Activated naive CD4-positive, alpha-beta T cell treated with anti-CD3 and anti-CD28 coated beads, Interleukin-2, amount 10 ng/mL, durations not matched to agents 7 days and 5 days (primary cell): ENCODE results near the gene MALSU1.

Source experiments
- CTCF ChIA-PET: fragments of 350-600 bp; sonication (Branson Sonifier 250); formaldehyde crosslinking; loops from one replicate; lab custom pipeline; 2021; ENCODE audit warnings: antibody characterized with exemption; lab: Charles Lee
- DNase-seq: peaks from one replicate; pipeline ENCODE4 v3.0.0-alpha.2; 2020
- H3K27ac Mint-ChIP-seq: one replicate; pipeline ENCODE4 v1.8.0; 2021; ENCODE audit warnings: mild to moderate bottlenecking, moderate library complexity, mixed read lengths
- H3K27me3 Mint-ChIP-seq: one replicate; pipeline ENCODE4 v1.8.0; 2021; ENCODE audit warnings: mild to moderate bottlenecking, mixed read lengths
- H3K36me3 Mint-ChIP-seq: one replicate; pipeline ENCODE4 v1.8.0; 2021; ENCODE audit warnings: mixed read lengths
- H3K4me1 Mint-ChIP-seq: one replicate; pipeline ENCODE4 v1.8.0; 2021; ENCODE audit warnings: mixed read lengths
- H3K4me3 Mint-ChIP-seq: one replicate; pipeline ENCODE4 v1.8.0; 2021; ENCODE audit warnings: mild to moderate bottlenecking, moderate library complexity, mixed read lengths
- H3K9me3 Mint-ChIP-seq: one replicate; pipeline ENCODE4 v1.8.0; 2021; ENCODE audit warnings: mixed read lengths

The MALSU1 gene

DNA sequence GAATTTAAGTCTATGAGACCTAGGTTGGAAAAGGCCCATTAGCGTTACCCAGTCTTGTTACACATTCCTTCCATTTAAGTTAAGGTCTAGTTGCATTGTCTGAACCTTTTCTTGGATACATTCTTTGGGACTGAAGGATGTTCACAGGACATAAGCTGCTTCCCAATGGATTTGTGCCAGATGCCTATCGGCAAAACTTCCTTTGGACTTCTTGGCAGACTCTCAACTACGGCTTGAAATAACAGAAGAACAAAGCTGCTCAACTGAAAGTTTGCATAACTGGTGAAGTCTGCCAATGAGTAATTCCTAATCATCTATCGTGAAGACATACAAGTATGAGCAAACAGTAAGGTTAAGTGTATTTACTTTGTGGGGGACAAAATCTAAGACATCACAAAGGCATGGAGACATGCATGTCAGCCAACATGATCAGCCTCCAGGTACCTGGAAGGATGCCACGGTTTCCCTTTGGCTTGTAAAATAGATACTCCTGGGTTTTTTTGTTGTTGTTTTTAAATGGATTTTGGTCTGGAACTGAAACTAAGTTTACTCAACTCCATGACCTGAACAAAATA is 35.4 kb downstream of the MALSU1 start:
- Mint-ChIP-seq H3K4me3 (no peak overlapping the region), H3K27me3 (peaks cover 40% of the 10 kb centered on the region), H3K4me1 (no peaks in the 10 kb centered on the region), H3K36me3 (no peaks in the 10 kb centered on the region), H3K9me3 (no peaks in the 10 kb centered on the region), H3K27ac (no peak overlapping the region)
- CTCF ChIA-PET: no interaction called here
- DNase-seq: no peak

DNA sequence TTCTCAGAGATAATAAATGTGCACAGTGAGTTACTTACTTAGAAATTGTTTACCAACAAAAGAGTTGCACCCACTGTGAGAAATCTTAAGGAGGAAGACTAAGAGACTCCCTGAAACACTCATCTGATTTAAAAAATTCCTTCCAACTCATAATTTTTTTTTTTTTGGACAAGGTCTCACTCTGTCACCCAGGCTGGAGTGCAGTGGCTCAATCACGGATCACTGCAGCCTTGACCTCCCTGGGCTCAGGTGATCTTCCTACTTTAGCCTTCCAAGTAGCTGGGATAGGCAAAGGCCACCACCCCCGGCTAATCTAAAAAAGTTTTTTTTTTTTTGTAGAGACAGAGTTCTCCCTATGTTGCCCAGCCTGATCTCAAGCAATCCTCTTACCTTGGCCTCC is 36.0 kb downstream of the MALSU1 start:
- no peaks in the 10 kb centered on the region for H3K9me3 Mint-ChIP-seq
- no peak overlapping the region for H3K27ac Mint-ChIP-seq
- H3K4me3 Mint-ChIP-seq: no peak overlapping the region
- no peaks in the 10 kb centered on the region for H3K36me3 Mint-ChIP-seq
- H3K27me3 Mint-ChIP-seq: peaks cover 40% of the 10 kb centered on the region
- no peaks in the 10 kb centered on the region for H3K4me1 Mint-ChIP-seq
- DNase-seq: no peak
- CTCF ChIA-PET: no interaction called here

DNA sequence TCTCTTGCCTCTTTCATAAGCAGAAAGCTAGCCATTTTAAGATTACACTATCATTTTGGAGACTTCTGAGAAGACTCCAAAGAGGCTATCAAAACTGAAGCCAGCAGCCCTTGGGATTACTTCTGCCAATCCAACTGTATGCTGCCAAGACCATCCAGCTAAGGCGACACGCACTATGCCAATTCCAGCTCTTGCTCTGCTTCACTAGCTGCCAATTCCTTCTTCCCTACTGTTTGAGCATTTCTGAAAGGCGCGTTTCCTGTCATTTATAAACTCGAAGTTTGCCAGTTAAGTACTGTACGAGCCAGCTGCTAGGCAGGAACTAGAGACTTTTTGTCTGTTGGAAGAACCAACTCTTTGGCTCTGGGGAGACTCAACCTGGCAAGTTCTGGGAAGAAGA is 36.5 kb downstream of the MALSU1 start:
- Mint-ChIP-seq H3K9me3 (no peaks in the 10 kb centered on the region), H3K4me1 (no peaks in the 10 kb centered on the region), H3K36me3 (no peaks in the 10 kb centered on the region), H3K27ac (no peak overlapping the region), H3K4me3 (no peak overlapping the region), H3K27me3 (peaks cover 40% of the 10 kb centered on the region)
- no peak for DNase-seq
- CTCF ChIA-PET: no interaction called here

- Mint-ChIP-seq H3K36me3 (no peaks in the 10 kb centered on the region), H3K27me3 (peaks cover 40% of the 10 kb centered on the region), H3K4me1 (no peaks in the 10 kb centered on the region), H3K9me3 (no peaks in the 10 kb centered on the region), H3K27ac (no peak overlapping the region), H3K4me3 (no peak overlapping the region)
- CTCF ChIA-PET: no interaction called here
- no peak for DNase-seq
These were observed 36.9 kb downstream of the MALSU1 start for GRCh38 chr7:23336086-23336485.

DNA sequence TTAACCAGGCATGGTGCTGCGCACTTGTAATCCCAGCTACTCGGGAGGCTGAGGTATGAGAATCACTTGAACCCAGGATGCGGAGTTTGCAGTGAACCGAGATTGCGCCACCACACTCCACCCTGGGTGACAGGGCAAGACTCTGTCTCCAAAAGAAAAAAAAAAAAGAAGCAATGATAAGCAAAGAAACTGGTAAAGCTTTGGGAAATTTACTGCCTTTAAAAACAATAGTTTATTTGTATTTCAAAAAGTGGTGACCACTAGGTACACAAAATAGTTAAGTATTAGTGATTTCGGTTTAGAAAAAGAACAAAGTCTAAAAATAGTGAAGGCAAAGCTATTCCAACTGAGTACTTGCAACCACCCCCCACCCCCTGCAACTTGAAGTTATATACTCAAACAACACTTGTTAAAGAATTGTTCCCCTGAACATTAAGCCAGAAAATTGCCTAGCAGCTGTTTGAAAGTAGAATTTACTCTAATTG is 37.7 kb downstream of the MALSU1 start:
- Mint-ChIP-seq H3K9me3 (no peaks in the 10 kb centered on the region), H3K36me3 (no peaks in the 10 kb centered on the region), H3K27me3 (peaks cover 36% of the 10 kb centered on the region), H3K4me3 (no peak overlapping the region), H3K4me1 (no peaks in the 10 kb centered on the region), H3K27ac (no peak overlapping the region)
- CTCF ChIA-PET: interaction anchor here (1.2 kb wide), 1 partner anchor 64 kb away, joined by 3 read pairs; no protein-coding TSS in a partner anchor
- no peak for DNase-seq

GRCh38 chr7:23337374-23337773 is 38.2 kb downstream of the MALSU1 start:
- CTCF ChIA-PET: interaction anchor here (1.2 kb wide), 1 partner anchor 64 kb away, joined by 3 read pairs; no protein-coding TSS in a partner anchor
- DNase-seq: no peak
- Mint-ChIP-seq H3K36me3 (no peaks in the 10 kb centered on the region), H3K4me3 (no peak overlapping the region), H3K4me1 (no peaks in the 10 kb centered on the region), H3K27me3 (peaks cover 35% of the 10 kb centered on the region), H3K9me3 (no peaks in the 10 kb centered on the region), H3K27ac (no peak overlapping the region)

GRCh38 chr7:23338439-23338838 is 39.3 kb downstream of the MALSU1 start:
- H3K27me3 Mint-ChIP-seq: peaks cover 31% of the 10 kb centered on the region
- CTCF ChIA-PET: no interaction called here

GRCh38 chr7:23338863-23339262 is 39.7 kb downstream of the MALSU1 start:
- CTCF ChIA-PET: no interaction called here
- Mint-ChIP-seq H3K4me3 (no peak overlapping the region), H3K9me3 (no peaks in the 10 kb centered on the region), H3K27me3 (peaks cover 31% of the 10 kb centered on the region), H3K27ac (no peak overlapping the region), H3K4me1 (no peaks in the 10 kb centered on the region), H3K36me3 (no peaks in the 10 kb centered on the region)
- no peak for DNase-seq

More at GRCh38 chr7:23338439-23338838, 39.3 kb downstream of the MALSU1 start:
- Mint-ChIP-seq H3K4me3 (no peak overlapping the region), H3K36me3 (no peaks in the 10 kb centered on the region), H3K27ac (no peak overlapping the region), H3K4me1 (no peaks in the 10 kb centered on the region), H3K9me3 (no peaks in the 10 kb centered on the region)
- no peak for DNase-seq

- CTCF ChIA-PET: no interaction called here
- no peaks in the 10 kb centered on the region for H3K9me3 Mint-ChIP-seq
- H3K36me3 Mint-ChIP-seq: no peaks in the 10 kb centered on the region
- H3K27ac Mint-ChIP-seq: no peak overlapping the region
- peaks cover 15% of the 10 kb centered on the region for H3K27me3 Mint-ChIP-seq
- no peak overlapping the region for H3K4me3 Mint-ChIP-seq
- no peak for DNase-seq
- H3K4me1 Mint-ChIP-seq: peaks cover 20% of the 10 kb centered on the region
These were observed 42.9 kb downstream of the MALSU1 start for GRCh38 chr7:23341846-23342598.

DNA sequence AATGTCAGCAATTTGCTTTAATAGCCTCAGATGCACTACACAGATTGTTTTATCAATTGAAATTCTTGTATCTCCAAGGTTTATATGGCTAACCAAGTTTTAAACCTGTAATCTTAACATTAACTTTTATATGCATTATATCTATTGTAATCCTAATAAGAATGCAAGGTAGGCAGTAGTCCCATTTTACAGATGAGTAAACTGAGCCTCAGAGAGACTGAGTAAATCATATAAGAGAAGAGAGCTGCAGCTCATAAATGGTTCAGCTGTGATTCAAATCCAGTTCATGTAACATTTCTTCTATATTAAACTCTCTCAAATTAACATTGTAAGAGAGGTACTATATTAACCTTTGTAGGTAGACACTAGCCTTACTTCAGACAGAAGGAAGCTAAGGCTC is 44.0 kb downstream of the MALSU1 start:
- Mint-ChIP-seq H3K27me3 (peaks cover 8% of the 10 kb centered on the region), H3K36me3 (peaks cover 2% of the 10 kb centered on the region), H3K9me3 (no peaks in the 10 kb centered on the region), H3K4me1 (peaks cover 29% of the 10 kb centered on the region), H3K4me3 (no peak overlapping the region), H3K27ac (no peak overlapping the region)
- CTCF ChIA-PET: interaction anchor here (0.6 to 3.5 kb wide), 4 partner anchors 10 to 70 kb away, joined by 3 to 17 read pairs (median 4); no protein-coding TSS in a partner anchor
- no peak for DNase-seq

GRCh38 chr7:23343806-23344475 is 44.8 kb downstream of the MALSU1 start:
- H3K27ac Mint-ChIP-seq: no peak overlapping the region
- H3K4me3 Mint-ChIP-seq: no peak overlapping the region
- no peaks in the 10 kb centered on the region for H3K9me3 Mint-ChIP-seq
- peaks cover 29% of the 10 kb centered on the region for H3K4me1 Mint-ChIP-seq
- peaks cover 2% of the 10 kb centered on the region for H3K36me3 Mint-ChIP-seq
- H3K27me3 Mint-ChIP-seq: peaks cover 5% of the 10 kb centered on the region
- no peak for DNase-seq
- CTCF ChIA-PET: interaction anchor here (0.6 to 3.5 kb wide), 4 partner anchors 11 to 71 kb away, joined by 3 to 17 read pairs (median 4); no protein-coding TSS in a partner anchor

DNA sequence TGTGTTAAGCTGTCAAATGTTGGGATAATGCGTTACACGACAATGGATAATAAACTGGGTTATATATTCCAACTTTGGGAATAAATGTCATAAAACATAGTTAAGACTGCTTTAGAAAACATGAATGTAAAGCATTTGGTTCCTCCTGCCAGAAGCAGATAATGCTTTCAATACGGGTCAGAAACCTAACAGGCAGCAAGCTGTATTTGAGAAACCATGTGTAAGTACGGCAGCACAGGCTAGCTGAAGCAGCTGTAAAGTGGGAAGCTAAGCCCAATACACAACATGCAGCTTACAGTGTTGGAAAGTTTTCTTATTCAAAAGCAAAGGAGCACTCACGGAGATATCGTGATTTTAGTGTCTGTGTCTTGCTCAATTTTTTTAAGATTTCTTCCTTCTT is 46.5 kb downstream of the MALSU1 start:
- no peak overlapping the region for H3K4me3 Mint-ChIP-seq
- DNase-seq: no peak
- H3K36me3 Mint-ChIP-seq: peaks cover 2% of the 10 kb centered on the region
- H3K27ac Mint-ChIP-seq: peak overlapping the region; percentile 64
- no peaks in the 10 kb centered on the region for H3K9me3 Mint-ChIP-seq
- peaks cover 29% of the 10 kb centered on the region for H3K4me1 Mint-ChIP-seq
- H3K27me3 Mint-ChIP-seq: no peaks in the 10 kb centered on the region
- CTCF ChIA-PET: interaction anchor here (0.7 to 3.5 kb wide), 4 partner anchors 13 to 73 kb away, joined by 3 to 17 read pairs (median 8); no protein-coding TSS in a partner anchor

GRCh38 chr7:23346316-23346715 is 47.2 kb downstream of the MALSU1 start:
- Mint-ChIP-seq H3K27me3 (peaks cover 4% of the 10 kb centered on the region), H3K9me3 (no peaks in the 10 kb centered on the region), H3K36me3 (peaks cover 2% of the 10 kb centered on the region), H3K27ac (peak overlapping the region; percentile 64), H3K4me1 (peaks cover 29% of the 10 kb centered on the region), H3K4me3 (peak overlapping the region; percentile 65)
- no peak for DNase-seq
- CTCF ChIA-PET: interaction anchor here (0.7 to 3.5 kb wide), 4 partner anchors 12 to 73 kb away, joined by 3 to 17 read pairs (median 8); no protein-coding TSS in a partner anchor

GRCh38 chr7:23347033-23347681 is 48.0 kb downstream of the MALSU1 start:
- Mint-ChIP-seq H3K36me3 (peaks cover 2% of the 10 kb centered on the region), H3K27ac (no peak overlapping the region), H3K4me3 (peak overlapping the region; percentile 14), H3K27me3 (peaks cover 9% of the 10 kb centered on the region), H3K9me3 (no peaks in the 10 kb centered on the region), H3K4me1 (peaks cover 29% of the 10 kb centered on the region)
- CTCF ChIA-PET: interaction anchor here (0.9 to 2.8 kb wide), 3 partner anchors 9 to 74 kb away, joined by 3 to 13 read pairs (median 11); no protein-coding TSS in a partner anchor
- DNase-seq: no peak
